GM04504 (cell line): ENCODE measurements around the gene SNCAIP.

Experiments used
- DNase-seq: peaks from one replicate; pipeline ENCODE4 v3.0.0-alpha.2; 2012; ENCODE audit warnings: low read depth

The SNCAIP gene

DNA sequence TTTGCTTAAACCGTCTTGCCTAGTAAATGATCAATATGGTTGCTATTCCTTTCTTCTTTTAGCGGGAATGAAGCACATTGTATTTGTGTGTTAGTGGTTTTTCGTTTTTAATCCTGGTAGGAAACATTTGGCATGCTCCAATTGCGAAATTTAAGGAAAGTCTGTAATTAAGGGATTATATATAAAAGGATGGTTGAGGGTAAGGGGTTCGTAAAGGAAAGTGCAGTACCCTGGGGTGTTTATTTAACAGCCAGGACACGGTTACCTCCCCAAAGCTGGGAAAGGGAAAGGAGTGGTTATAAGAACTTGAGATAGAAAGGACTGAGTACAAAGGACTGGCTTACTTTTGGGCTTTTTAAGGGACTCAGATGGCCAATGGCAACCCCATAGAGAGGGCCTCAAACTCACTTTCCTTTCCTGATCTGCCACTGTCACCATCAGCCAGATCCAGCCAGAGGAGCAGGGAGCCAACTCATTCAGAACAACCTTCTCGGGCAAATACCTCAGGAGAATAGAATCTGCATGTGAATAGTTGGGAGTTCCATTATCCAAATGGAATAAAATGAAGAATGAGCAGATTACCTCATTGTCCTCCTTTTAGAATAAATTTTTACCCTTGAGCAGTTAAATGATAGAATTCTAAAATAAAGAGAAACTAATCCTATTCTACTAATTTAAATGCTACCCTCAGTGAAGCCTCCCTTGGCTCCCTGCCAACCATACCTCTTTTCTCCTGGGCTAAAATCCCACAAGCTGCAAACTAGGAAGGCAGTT is 117.7 kb downstream of the SNCAIP start:
- DNase-seq, result no peak

DNA sequence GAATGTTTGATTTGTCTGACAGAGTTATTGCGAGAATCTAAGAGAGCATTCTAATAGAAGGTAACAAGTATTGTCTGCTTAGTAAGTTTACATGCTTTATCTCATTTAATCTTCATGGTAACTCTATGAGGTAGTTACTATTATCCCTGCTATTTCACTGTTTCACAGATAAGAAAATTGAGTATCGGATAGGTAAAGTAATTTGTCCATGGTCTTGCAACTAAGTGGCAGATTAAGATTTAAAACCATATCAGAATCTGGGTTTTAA is 118.2 kb downstream of the SNCAIP start:
- no peak for DNase-seq

DNA sequence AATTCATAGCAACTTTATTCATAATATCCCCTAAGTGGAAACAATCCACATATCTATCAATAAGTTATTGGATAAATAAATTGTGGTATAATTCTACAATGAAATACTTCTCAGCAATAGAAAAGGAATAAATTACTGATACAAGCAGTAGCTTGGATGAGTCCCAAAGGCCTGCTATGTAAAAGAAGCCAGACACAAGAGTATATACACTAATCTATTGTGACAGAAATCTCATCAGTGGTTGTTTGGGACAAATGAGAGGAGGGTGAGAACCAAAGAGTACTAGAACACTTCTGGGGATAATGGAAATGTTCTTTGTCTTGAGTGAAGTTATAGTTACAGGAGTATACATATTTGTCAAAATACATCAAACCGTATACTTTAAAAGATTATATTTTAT is 119.3 kb downstream of the SNCAIP start:
- no peak for DNase-seq

GRCh38 chr5:122434205-122434970 is 122.4 kb downstream of the SNCAIP start:
- no peak for DNase-seq

DNA sequence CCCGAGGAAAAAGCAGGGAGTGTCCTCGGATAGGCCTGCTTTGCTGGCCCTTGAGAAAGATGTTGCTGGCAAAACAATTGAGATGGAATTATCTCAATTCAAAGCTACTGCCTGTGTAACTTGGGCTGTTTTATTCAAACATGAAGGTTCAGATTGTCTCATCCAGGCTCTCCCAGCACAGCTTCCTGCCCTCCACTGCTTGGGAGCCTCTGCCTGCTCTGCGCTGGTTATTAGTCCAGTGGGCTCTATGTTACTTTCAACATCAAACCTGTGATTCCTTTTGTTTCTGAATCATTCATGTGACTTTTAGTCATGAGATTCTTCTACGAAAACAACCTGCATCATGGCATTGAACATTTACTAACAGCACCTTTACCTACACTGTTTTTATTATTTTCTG is 123.2 kb downstream of the SNCAIP start:
- no peak for DNase-seq

GRCh38 chr5:122435761-122436160 is 123.7 kb downstream of the SNCAIP start:
- no peak for DNase-seq

GRCh38 chr5:122436615-122437014 is 124.6 kb downstream of the SNCAIP start:
- DNase-seq, result no peak

DNA sequence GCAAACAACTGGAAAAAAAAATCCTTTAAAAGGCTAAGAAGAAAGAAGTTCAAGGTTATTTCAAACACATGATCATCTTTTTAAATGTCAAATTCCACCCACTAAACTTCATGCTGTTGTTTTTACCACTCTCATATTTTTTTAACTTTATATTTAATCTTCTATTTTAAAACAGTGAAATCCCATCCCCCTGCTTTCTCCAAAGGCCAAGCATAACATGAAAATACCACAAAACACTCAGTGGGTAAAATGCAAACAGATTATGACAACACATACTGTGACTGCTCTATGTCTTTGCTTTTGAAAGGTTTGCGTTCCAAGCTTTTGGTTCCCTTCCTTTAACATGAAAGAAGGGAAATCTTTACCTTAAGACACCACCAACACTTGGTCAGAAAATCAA is 127.6 kb downstream of the SNCAIP start:
- DNase-seq, result no peak

GRCh38 chr5:122442938-122443337 is 130.9 kb downstream of the SNCAIP start:
- no peak for DNase-seq

GRCh38 chr5:122444411-122444810 is 132.4 kb downstream of the SNCAIP start:
- no peak for DNase-seq

DNA sequence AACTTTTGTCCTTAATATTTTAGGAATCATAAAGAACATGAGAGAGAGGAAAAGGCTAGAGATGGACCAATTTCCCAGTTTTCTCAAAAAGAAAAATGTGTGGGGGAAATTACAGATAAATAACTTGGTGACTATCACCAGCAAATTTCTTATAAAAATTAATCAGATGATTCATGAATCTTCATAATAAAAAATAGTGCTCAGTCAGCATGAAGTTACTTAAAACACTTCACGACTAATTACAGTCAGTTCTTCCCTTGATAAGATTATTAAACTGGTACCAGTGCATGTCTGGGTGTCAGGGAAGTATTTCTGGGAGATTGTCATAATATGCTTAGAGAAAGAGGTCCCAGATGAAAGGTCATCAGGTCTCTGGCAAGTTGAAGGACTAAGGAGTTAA is 133.0 kb downstream of the SNCAIP start:
- no peak for DNase-seq

DNA sequence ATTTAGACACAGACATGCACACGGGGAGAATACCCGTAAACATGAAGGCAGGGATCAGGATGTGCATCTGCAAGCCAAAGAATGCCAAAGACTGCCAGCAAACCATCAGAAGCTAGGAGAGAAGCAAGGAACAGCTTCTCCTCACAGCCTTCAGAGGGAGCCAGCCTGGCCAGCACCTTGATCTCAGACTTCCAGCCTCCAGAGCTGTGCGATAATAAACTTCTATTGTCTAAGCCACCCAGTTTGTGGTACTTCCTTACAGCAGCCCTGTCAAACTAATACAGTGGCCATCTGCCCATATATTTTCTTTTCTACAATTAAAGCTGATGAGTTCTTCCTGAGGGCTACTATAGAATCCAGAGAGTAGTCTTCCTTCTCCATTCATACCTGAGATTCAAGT is 135.0 kb downstream of the SNCAIP start:
- no peak for DNase-seq

DNA sequence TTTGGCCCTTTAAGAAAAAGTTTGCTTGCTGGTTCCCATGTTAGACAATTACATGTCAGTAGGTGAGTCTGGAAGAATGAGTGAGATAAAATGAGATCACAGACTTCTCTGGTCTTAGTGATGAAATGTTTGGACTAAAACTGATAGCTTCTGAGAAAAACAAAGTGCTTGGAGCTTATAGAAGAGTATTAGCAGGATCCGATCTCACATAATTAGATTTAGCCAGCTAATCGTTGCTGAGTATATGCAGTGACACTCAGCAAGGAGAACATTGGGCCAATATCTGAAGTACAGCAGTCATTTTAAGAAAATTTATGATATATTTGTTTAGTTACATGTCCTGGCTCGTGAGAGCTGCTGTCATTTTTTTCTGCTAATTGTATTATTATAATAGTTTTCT is 135.8 kb downstream of the SNCAIP start:
- DNase-seq, result no peak

GRCh38 chr5:122454541-122454940 is 142.5 kb downstream of the SNCAIP start:
- DNase-seq, result no peak

DNA sequence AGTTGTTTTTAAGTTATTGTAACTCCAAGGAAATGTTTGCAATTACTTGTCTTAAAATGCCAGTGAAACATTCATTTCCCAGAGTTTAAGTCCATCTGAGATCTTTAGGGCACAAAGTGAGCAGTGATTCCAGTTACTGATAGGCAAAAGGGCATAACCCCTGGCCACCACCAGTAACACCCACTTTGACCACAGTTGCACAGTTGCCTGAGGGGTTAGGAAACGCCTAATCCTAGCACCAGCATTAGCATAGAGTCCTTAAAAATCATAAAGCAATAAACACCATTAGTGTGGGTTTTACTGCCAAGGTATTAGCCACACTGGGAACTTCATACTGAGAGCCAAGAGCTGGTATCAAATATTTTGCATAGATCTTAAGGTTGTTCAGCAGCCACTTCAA is 143.9 kb downstream of the SNCAIP start:
- DNase-seq, result no peak

- DNase-seq, result no peak
Measured at GRCh38 chr5:122457178-122457826, 145.3 kb downstream of the SNCAIP start.

DNA sequence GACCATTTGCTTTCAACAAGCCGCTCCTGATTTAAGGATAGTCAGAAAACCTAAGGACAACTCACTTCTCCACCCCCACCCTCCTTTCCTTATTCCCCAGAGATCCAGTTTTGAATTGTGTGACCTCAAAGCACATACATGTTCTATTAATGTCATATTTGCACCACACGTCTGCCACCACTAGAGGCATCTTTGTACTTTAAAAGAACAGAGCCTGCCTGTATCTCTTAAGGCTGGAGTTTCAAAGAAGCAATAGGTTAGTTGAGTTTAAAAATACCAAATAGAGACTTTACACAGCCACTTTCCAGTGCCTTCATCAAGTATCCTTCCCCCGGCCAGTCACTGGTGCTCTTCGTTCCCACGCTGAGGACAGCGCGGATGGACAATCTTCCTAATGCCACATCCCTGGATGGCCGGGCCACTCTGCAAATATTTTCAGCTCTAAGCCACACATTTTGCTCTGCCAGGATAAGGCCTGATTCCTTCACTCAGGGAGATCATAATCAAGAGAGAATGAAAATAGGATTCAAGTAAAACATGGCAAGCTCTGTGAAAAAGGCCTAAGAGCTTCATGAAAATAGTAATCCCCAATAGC is 146.3 kb downstream of the SNCAIP start:
- DNase-seq, result no peak

DNA sequence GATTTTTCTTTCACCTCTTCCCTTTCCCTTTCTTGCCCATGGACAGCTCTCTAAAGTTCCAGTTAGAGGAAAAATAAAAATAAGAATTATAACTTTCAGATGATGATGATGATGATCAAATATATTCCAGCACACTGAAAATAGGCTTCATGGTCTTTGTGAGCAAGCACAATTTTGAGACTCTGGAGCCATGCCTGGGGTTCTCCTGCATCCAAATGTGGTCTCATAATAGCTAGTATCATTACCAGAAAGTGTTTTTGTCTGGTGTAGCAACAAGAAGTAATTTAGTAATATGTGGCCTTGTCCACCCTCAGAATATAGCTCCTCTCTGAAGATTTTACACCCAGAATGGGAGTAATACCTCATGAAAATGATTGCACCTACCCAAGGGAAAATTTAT is 150.4 kb downstream of the SNCAIP start:
- no peak for DNase-seq

GRCh38 chr5:122463221-122463620 is 151.2 kb downstream of the SNCAIP start:
- peak; percentile 26 for DNase-seq

DNA sequence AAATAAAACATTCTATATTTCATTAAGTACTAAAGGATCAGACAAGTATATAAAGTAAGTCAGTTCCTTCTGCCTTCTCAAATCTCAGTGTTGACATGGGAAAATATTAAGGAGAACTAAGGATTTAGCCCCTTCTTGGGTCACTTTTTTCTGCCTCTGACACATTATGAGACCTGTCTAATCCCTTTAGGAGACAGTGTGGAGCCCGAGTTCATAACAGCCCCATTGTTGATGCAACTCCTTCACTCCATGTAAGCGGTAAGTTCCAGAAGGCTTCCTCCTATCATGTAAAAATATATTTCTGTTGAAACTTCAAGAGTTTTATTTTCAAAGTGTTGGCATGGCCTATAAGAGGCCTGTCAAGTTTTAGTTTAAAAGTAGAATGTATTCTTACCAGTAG is 152.2 kb downstream of the SNCAIP start:
- DNase-seq, result no peak

DNA sequence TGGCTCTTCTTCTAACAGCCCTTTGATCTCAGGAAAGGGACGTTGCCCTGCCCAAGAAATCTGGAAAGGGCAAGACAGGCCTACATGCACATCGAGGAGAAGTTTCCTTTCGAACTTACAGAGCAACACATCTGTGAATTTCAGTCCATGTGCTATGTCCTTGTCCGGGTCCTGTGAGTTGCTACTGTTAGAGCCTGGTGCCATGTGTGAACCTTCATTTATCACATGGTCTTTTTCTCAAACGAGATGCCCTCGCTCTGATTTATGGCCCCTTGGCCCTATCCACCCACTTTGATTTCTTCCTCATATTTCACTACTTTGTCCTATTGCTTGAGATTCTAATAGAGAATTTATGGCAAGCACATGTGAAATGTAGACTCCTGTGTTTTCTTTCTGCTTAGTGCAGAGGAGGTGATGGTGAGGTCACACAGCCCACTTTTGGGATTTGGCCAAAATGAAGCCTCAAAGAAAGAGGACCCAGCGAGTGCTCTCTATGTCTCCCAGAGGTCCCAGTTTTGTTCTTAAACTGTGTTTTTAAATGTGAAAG is 153.1 kb downstream of the SNCAIP start:
- DNase-seq, result no peak

DNA sequence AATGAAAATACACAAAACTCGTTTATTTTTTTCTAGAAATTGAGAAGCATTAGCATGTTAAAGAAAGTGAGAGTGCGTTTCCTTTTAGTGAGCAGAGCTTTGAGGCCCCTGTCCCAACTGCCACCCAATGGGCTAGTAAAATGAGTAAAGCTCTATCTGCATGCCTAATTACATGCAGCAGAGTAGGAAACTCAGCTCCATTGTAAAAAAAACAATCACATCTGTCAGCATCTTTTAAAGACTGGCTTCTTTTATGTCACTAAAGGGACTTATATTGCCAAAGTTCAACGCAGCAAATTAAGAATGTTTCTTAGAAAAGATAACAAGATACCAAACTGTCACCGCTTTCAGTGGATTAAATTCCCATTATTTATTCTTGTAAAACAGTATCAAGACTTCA is 154.0 kb downstream of the SNCAIP start:
- no peak for DNase-seq
